Lower leg skin (tissue), 3 donors: ENCODE results near the gene FDXACB1.

Experiments used
- CTCF ChIP-seq, 3 donors: fragments of 450-650 bp; IDR thresholded peaks; one replicate each; pipeline ENCODE4 v1.5.1; 2016; ENCODE audit warnings: antibody characterized with exemption in 3 of 3, mild to moderate bottlenecking in 3 of 3, moderate library complexity in 2 of 3
- POLR2A ChIP-seq, 2 donors: fragments of 450-650 bp; IDR thresholded peaks; one replicate each; pipeline ENCODE4 v1.6.1; 2016 to 2017; ENCODE audit warnings: antibody characterized with exemption in 2 of 2, mild to moderate bottlenecking in 1 of 2, moderate library complexity in 1 of 2

- no peak for TF ChIP-seq POLR2A (IDR thresholded peaks at IDR 0.05)
- no peak for TF ChIP-seq CTCF (IDR thresholded peaks at IDR 0.05)
Observed at GRCh38 chr11:111826322-111826950, 52.5 kb downstream of the FDXACB1 start.
